Activated CD4-positive, alpha-beta T cell treated with anti-CD3 and anti-CD28 coated beads, Interleukin-2, amount 10 ng/mL, durations not matched to agents 7 days and 5 days (primary cell): Measurements from ENCODE around the gene HOMER1. TPM values are rescaled to one million over a fixed set of nuclear protein-coding genes. Genes with fewer than 3 reads are reported as not detected.
A peak's percentile ranks its signal among the peaks of the same experiment; 100 is the strongest.

Source experiments
- CTCF ChIA-PET: fragments of 350-600 bp; sonication (Branson Sonifier 250); formaldehyde crosslinking; loops from one replicate; lab custom pipeline; 2021; ENCODE audit warnings: antibody characterized with exemption; lab: Charles Lee
- POLR2A ChIA-PET: fragments of 350-600 bp; sonication (Branson Sonifier 250); formaldehyde crosslinking; loops from one replicate; lab custom pipeline; 2021; ENCODE audit warnings: antibody characterized with exemption; lab: Charles Lee
- DNase-seq: peaks from one replicate; pipeline ENCODE4 v3.0.0-alpha.2; 2020
- H3K27ac Mint-ChIP-seq: one replicate; pipeline ENCODE4 v1.8.0; 2021; ENCODE audit warnings: mild to moderate bottlenecking, moderate library complexity, mixed read lengths
- H3K27me3 Mint-ChIP-seq: one replicate; pipeline ENCODE4 v1.8.0; 2021; ENCODE audit warnings: mixed read lengths
- H3K36me3 Mint-ChIP-seq: one replicate; pipeline ENCODE4 v1.8.0; 2021; ENCODE audit warnings: low read depth, mixed read lengths
- H3K4me1 Mint-ChIP-seq: one replicate; pipeline ENCODE4 v1.8.0; 2021; ENCODE audit warnings: mixed read lengths
- H3K4me3 Mint-ChIP-seq: one replicate; pipeline ENCODE4 v1.8.0; 2021; ENCODE audit warnings: mild to moderate bottlenecking, moderate library complexity, mixed read lengths
- H3K9me3 Mint-ChIP-seq: one replicate; pipeline ENCODE4 v1.8.0; 2021; ENCODE audit warnings: mixed read lengths
- total RNA-seq, 2 experiments: library from RNA; stranded (reverse); gene quantifications; one replicate each; pipeline ENCODE4 v1.2.3, GENCODE V29; 2021

Gene HOMER1
- total RNA-seq: 1 to 10 TPM; 1.9 to 2.6 TPM

GRCh38 chr5:79513704-79514390, at the start of gene HOMER1:
Gene HOMER1 (minus strand): TSS chr5:79514134. CDS start chr5:79512774, 1,360 bp downstream.
- peaks cover 34% of the 10 kb centered on the region for H3K27me3 Mint-ChIP-seq

GRCh38 chr5:79563247-79563590, 49.3 kb upstream of the HOMER1 start:
- CTCF ChIA-PET: interaction anchor here (0.5 to 1.7 kb wide), 4 partner anchors 13 to 627 kb away, joined by 3 to 4 read pairs (median 3); no protein-coding TSS in a partner anchor
- H3K27me3 Mint-ChIP-seq: no peaks in the 10 kb centered on the region
- peaks cover 7% of the 10 kb centered on the region for H3K9me3 Mint-ChIP-seq
- peaks cover 32% of the 10 kb centered on the region for H3K4me1 Mint-ChIP-seq
- H3K36me3 Mint-ChIP-seq: peaks cover 19% of the 10 kb centered on the region
- no peak for DNase-seq
- POLR2A ChIA-PET: interaction anchor here (0.6 kb wide), 1 partner anchor 100 kb away, joined by 3 read pairs; no protein-coding TSS in a partner anchor
- H3K27ac Mint-ChIP-seq: no peak overlapping the region
- H3K4me3 Mint-ChIP-seq: no peak overlapping the region

More at GRCh38 chr5:79513704-79514390, at the start of gene HOMER1:
- Mint-ChIP-seq H3K27ac (peak within 1 kb of the TSS; percentile 95), H3K9me3 (no peaks in the 10 kb centered on the region), H3K4me1 (peaks cover 31% of the 10 kb centered on the region), H3K4me3 (peak within 1 kb of the TSS; percentile 88), H3K36me3 (no peaks in the 10 kb centered on the region)
- peak; percentile 68 for DNase-seq
- ChIA-PET CTCF (interaction anchor here (1.2 to 2.2 kb wide), 3 partner anchors 9 to 28 kb away, joined by 3 to 9 read pairs (median 3); no protein-coding TSS in a partner anchor), POLR2A (interaction anchor here (0.8 kb wide), 1 partner anchor 48 kb away, joined by 3 read pairs; no protein-coding TSS in a partner anchor)

GRCh38 chr5:79562351-79563246, 48.7 kb upstream of the HOMER1 start:
- H3K36me3 Mint-ChIP-seq: peaks cover 19% of the 10 kb centered on the region
- DNase-seq: no peak
- no peaks in the 10 kb centered on the region for H3K27me3 Mint-ChIP-seq
- CTCF ChIA-PET: interaction anchor here (0.5 to 1.7 kb wide), 5 partner anchors 8 to 627 kb away, joined by 3 to 4 read pairs (median 3); no protein-coding TSS in a partner anchor
- H3K4me1 Mint-ChIP-seq: peaks cover 32% of the 10 kb centered on the region
- H3K27ac Mint-ChIP-seq: no peak overlapping the region
- no peak overlapping the region for H3K4me3 Mint-ChIP-seq
- POLR2A ChIA-PET: interaction anchor here (0.6 to 1.1 kb wide), 2 partner anchors 48 to 101 kb away, joined by 3 read pairs; partner anchors contain the start of gene HOMER1
- H3K9me3 Mint-ChIP-seq: peaks cover 7% of the 10 kb centered on the region

- ChIA-PET POLR2A (interaction anchor here (1.1 kb wide), 1 partner anchor 47 kb away, joined by 3 read pairs; the partner anchor contains the start of gene HOMER1), CTCF (interaction anchor here (0.9 to 1.2 kb wide), 2 partner anchors 13 to 522 kb away, joined by 3 read pairs; no protein-coding TSS in a partner anchor)
- Mint-ChIP-seq H3K36me3 (peaks cover 19% of the 10 kb centered on the region), H3K27ac (peak overlapping the region; percentile 86), H3K4me3 (no peak overlapping the region), H3K9me3 (peaks cover 7% of the 10 kb centered on the region), H3K4me1 (peaks cover 35% of the 10 kb centered on the region), H3K27me3 (no peaks in the 10 kb centered on the region)
- peak; percentile 9 for DNase-seq
These were observed 47.6 kb upstream of the HOMER1 start for GRCh38 chr5:79561525-79561893.

- Mint-ChIP-seq H3K27me3 (no peaks in the 10 kb centered on the region), H3K27ac (peak overlapping the region; percentile 86), H3K36me3 (peaks cover 19% of the 10 kb centered on the region), H3K4me3 (no peak overlapping the region), H3K4me1 (peaks cover 36% of the 10 kb centered on the region), H3K9me3 (peaks cover 7% of the 10 kb centered on the region)
- peak; percentile 22 for DNase-seq
- POLR2A ChIA-PET: no interaction called here
- CTCF ChIA-PET: interaction anchor here (0.6 to 1.2 kb wide), 4 partner anchors 13 to 657 kb away, joined by 3 to 4 read pairs (median 3); no protein-coding TSS in a partner anchor
These were observed 47.0 kb upstream of the HOMER1 start for GRCh38 chr5:79560771-79561524.

GRCh38 chr5:79555418-79555817, 41.5 kb upstream of the HOMER1 start:
- ChIA-PET CTCF (interaction anchor here (0.6 kb wide), 1 partner anchor 208 kb away, joined by 3 read pairs; no protein-coding TSS in a partner anchor), POLR2A (no interaction called here)
- Mint-ChIP-seq H3K4me1 (peaks cover 28% of the 10 kb centered on the region), H3K4me3 (no peak overlapping the region), H3K27ac (no peak overlapping the region), H3K36me3 (peaks cover 5% of the 10 kb centered on the region), H3K27me3 (no peaks in the 10 kb centered on the region), H3K9me3 (peaks cover 11% of the 10 kb centered on the region)
- DNase-seq: no peak

GRCh38 chr5:79552984-79553383, 39.0 kb upstream of the HOMER1 start:
- Mint-ChIP-seq H3K36me3 (no peaks in the 10 kb centered on the region), H3K4me3 (no peak overlapping the region), H3K27me3 (no peaks in the 10 kb centered on the region), H3K9me3 (peaks cover 11% of the 10 kb centered on the region), H3K27ac (no peak overlapping the region), H3K4me1 (peaks cover 21% of the 10 kb centered on the region)
- ChIA-PET CTCF (interaction anchor here (0.6 kb wide), 1 partner anchor 30 kb away, joined by 3 read pairs; no protein-coding TSS in a partner anchor), POLR2A (no interaction called here)
- DNase-seq: peak; percentile 29

- ChIA-PET POLR2A (no interaction called here), CTCF (no interaction called here)
- DNase-seq: no peak
- H3K9me3 Mint-ChIP-seq: peaks cover 11% of the 10 kb centered on the region
- H3K27me3 Mint-ChIP-seq: no peaks in the 10 kb centered on the region
- H3K36me3 Mint-ChIP-seq: no peaks in the 10 kb centered on the region
- no peak overlapping the region for H3K27ac Mint-ChIP-seq
- H3K4me1 Mint-ChIP-seq: peaks cover 5% of the 10 kb centered on the region
- no peak overlapping the region for H3K4me3 Mint-ChIP-seq
These were observed 34.0 kb upstream of the HOMER1 start for GRCh38 chr5:79547982-79548381.

- no peaks in the 10 kb centered on the region for H3K27me3 Mint-ChIP-seq
- POLR2A ChIA-PET: no interaction called here
- DNase-seq: no peak
- peaks cover 7% of the 10 kb centered on the region for H3K9me3 Mint-ChIP-seq
- CTCF ChIA-PET: no interaction called here
- no peaks in the 10 kb centered on the region for H3K36me3 Mint-ChIP-seq
- H3K4me1 Mint-ChIP-seq: no peaks in the 10 kb centered on the region
- no peak overlapping the region for H3K27ac Mint-ChIP-seq
- H3K4me3 Mint-ChIP-seq: no peak overlapping the region
These were observed 33.5 kb upstream of the HOMER1 start for GRCh38 chr5:79547429-79547822.

GRCh38 chr5:79546782-79547428, 33.0 kb upstream of the HOMER1 start:
- no peak overlapping the region for H3K27ac Mint-ChIP-seq
- POLR2A ChIA-PET: no interaction called here
- H3K27me3 Mint-ChIP-seq: no peaks in the 10 kb centered on the region
- H3K4me1 Mint-ChIP-seq: no peaks in the 10 kb centered on the region
- H3K36me3 Mint-ChIP-seq: no peaks in the 10 kb centered on the region
- H3K9me3 Mint-ChIP-seq: peaks cover 4% of the 10 kb centered on the region
- DNase-seq: no peak
- CTCF ChIA-PET: no interaction called here
- H3K4me3 Mint-ChIP-seq: no peak overlapping the region

- H3K4me3 Mint-ChIP-seq: no peak overlapping the region
These were observed 30.2 kb upstream of the HOMER1 start for GRCh38 chr5:79544131-79544530.

More at GRCh38 chr5:79544131-79544530, 30.2 kb upstream of the HOMER1 start:
- DNase-seq: no peak
- H3K4me1 Mint-ChIP-seq: no peaks in the 10 kb centered on the region
- POLR2A ChIA-PET: no interaction called here
- H3K36me3 Mint-ChIP-seq: no peaks in the 10 kb centered on the region
- no peaks in the 10 kb centered on the region for H3K27me3 Mint-ChIP-seq
- no peak overlapping the region for H3K27ac Mint-ChIP-seq
- no peaks in the 10 kb centered on the region for H3K9me3 Mint-ChIP-seq
- CTCF ChIA-PET: no interaction called here
